PFSK-1 (cell line): ENCODE measurements around the gene CTU2.

ENCODE experiments used
- REST ChIP-seq, 2 experiments: IDR thresholded peaks; 2 replicates each; pipeline versions ENCODE4 v1.6.1 to v1.8.0; 2011 to 2012; ENCODE audit warnings: low read depth in 2 of 2, low read length in 2 of 2, control low read depth in 1 of 2, inconsistent platforms in 1 of 2, mild to moderate bottlenecking in 1 of 2, moderate library complexity in 1 of 2; ENCODE audit not compliant: insufficient read depth in 1 of 2
- SIN3A ChIP-seq: IDR thresholded peaks from 2 replicates; pipeline ENCODE4 v1.6.1; 2012; ENCODE audit warnings: mild to moderate bottlenecking, low read length, moderate library complexity, borderline replicate concordance; ENCODE audit not compliant: insufficient read depth

- no peak for TF ChIP-seq REST (IDR thresholded peaks at IDR 0.05; ENCODE audit: insufficient read depth in 1 of 2, low read depth in 2 of 2, low read length in 2 of 2)
- no peak for TF ChIP-seq SIN3A
Measured at GRCh38 chr16:88726981-88727380, 20.7 kb downstream of the CTU2 start.
